Measurements from ENCODE around the gene FAM210A. TPM values are rescaled to one million over a fixed set of nuclear protein-coding genes. Genes with fewer than 3 reads are reported as not detected.

The FAM210A gene
- total RNA-seq, 4 donors from 2014 or later: 13.8 to 31.5 (median 20.4) TPM

GRCh38 chr18:13661051-13661778, 65.1 kb downstream of the FAM210A start:
- Histone ChIP-seq H3K9me3 (no peaks in the 10 kb centered on the region), H3K4me3 (no peak overlapping the region), H3K27ac (no peak overlapping the region), H3K27me3 (no peaks in the 10 kb centered on the region), H3K4me1 (no peaks in the 10 kb centered on the region), H3K36me3 (no peaks in the 10 kb centered on the region)
- intact Hi-C loops (cut with DNase I; ENCODE audit: low total_unique reads): no loop called here
- no peak for TF ChIP-seq POLR2A (IDR thresholded peaks at IDR 0.05)
- TF ChIP-seq, protein P1, sequence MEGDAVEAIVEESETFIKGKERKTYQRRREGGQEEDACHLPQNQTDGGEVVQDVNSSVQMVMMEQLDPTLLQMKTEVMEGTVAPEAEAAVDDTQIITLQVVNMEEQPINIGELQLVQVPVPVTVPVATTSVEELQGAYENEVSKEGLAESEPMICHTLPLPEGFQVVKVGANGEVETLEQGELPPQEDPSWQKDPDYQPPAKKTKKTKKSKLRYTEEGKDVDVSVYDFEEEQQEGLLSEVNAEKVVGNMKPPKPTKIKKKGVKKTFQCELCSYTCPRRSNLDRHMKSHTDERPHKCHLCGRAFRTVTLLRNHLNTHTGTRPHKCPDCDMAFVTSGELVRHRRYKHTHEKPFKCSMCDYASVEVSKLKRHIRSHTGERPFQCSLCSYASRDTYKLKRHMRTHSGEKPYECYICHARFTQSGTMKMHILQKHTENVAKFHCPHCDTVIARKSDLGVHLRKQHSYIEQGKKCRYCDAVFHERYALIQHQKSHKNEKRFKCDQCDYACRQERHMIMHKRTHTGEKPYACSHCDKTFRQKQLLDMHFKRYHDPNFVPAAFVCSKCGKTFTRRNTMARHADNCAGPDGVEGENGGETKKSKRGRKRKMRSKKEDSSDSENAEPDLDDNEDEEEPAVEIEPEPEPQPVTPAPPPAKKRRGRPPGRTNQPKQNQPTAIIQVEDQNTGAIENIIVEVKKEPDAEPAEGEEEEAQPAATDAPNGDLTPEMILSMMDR (IDR thresholded peaks at IDR 0.05): no peak
- DNase-seq: no peak

- H3K36me3 ChIP-seq: no peaks in the 10 kb centered on the region
- H3K9me3 ChIP-seq: no peaks in the 10 kb centered on the region
- no peak for DNase-seq
- TF ChIP-seq, protein P1 (IDR thresholded peaks at IDR 0.05): no peak
- TF ChIP-seq POLR2A (IDR thresholded peaks at IDR 0.05): no peak
- no peaks in the 10 kb centered on the region for H3K27me3 ChIP-seq
- H3K4me3 ChIP-seq: no peak overlapping the region
- H3K4me1 ChIP-seq: no peaks in the 10 kb centered on the region
- intact Hi-C loops (cut with DNase I; ENCODE audit: low total_unique reads): no loop called here
- no peak overlapping the region for H3K27ac ChIP-seq
Measured at GRCh38 chr18:13660510-13660909, 65.8 kb downstream of the FAM210A start.

- no peaks in the 10 kb centered on the region for H3K27me3 ChIP-seq
- H3K27ac ChIP-seq: no peak overlapping the region
- no peak for DNase-seq
- intact Hi-C loops (cut with DNase I; ENCODE audit: low total_unique reads): no loop called here
- H3K4me1 ChIP-seq: no peaks in the 10 kb centered on the region
- no peaks in the 10 kb centered on the region for H3K9me3 ChIP-seq
- TF ChIP-seq, protein P1 (IDR thresholded peaks at IDR 0.05): no peak
- no peak for TF ChIP-seq POLR2A (IDR thresholded peaks at IDR 0.05)
- H3K36me3 ChIP-seq: no peaks in the 10 kb centered on the region
- H3K4me3 ChIP-seq: no peak overlapping the region
Measured at GRCh38 chr18:13658436-13659204, 67.7 kb downstream of the FAM210A start.

DNA sequence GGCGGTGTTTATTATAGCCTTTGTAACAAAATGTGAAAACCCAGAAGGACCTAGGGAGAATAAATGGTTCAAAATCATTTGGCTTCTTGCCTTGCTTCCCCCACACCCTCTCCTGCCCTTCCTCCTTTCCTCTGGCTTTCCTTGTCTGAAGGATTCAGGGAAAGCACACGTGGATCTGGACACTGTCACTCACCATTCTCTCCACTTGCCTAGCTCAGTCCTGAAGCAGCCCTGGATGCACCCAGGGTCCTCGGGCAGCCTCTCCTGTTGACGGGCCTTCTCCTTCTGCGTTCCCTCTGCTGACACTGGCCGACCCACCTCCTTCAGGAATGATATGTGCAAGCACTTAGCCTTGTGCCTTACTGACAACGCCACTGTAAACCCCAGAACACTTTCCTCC, 68.4 kb downstream of the FAM210A start:
- H3K27me3 ChIP-seq: no peaks in the 10 kb centered on the region
- H3K9me3 ChIP-seq: no peaks in the 10 kb centered on the region
- H3K4me1 ChIP-seq: no peaks in the 10 kb centered on the region
- H3K27ac ChIP-seq: no peak overlapping the region
- no peak for DNase-seq
- no peaks in the 10 kb centered on the region for H3K36me3 ChIP-seq
- no peak overlapping the region for H3K4me3 ChIP-seq
- intact Hi-C loops (cut with DNase I; ENCODE audit: low total_unique reads): no loop called here
- TF ChIP-seq, protein P1 (IDR thresholded peaks at IDR 0.05): no peak
- TF ChIP-seq POLR2A (IDR thresholded peaks at IDR 0.05): no peak

Measured in uterus (tissue), 4 donors.